HCT116 (cell line): ENCODE results near the gene IDI1. TPM values are rescaled to one million over a fixed set of nuclear protein-coding genes. Genes with fewer than 3 reads are reported as not detected.

Experiments
- ATAC-seq: fragments of 200-7000 bp; cut with Tn5 transposase; 2 replicates; pipeline ENCODE4 v1.9.1; 2020; ENCODE audit warnings: mild to moderate bottlenecking, moderate library complexity
- BruUV-seq: library from RNA; stranded (reverse); fragments of 400-500 nt; replicated peaks from 2 replicates; lab custom pipeline; 2021; lab: Mats Ljungman, UMichigan
- CTCF ChIA-PET: fragments of 300-600 bp; sonication (Branson Sonifier 250); formaldehyde crosslinking; loops from one replicate; lab custom pipeline; 2021; ENCODE audit warnings: antibody characterized with exemption; lab: Charles Lee
- POLR2A ChIA-PET: fragments of 300-600, 350-600 bp; sonication (Branson Sonifier 250); formaldehyde crosslinking; loops from one replicate; lab custom pipeline; 2021; ENCODE audit warnings: antibody characterized with exemption; lab: Charles Lee
- RAD21 ChIA-PET, 2 experiments: fragments of 300-600 bp; sonication (Branson Sonifier 250); formaldehyde crosslinking; loops; one replicate each; lab custom pipeline; 2023; ENCODE audit warnings: low total read pairs in 2 of 2; ENCODE audit not compliant: uncharacterized antibody in 2 of 2, unreplicated experiment in 2 of 2, low non-redundant PET in 1 of 2; lab: Charles Lee
- DNase-seq: peaks from one replicate; pipeline ENCODE4 v3.0.0-alpha.2; 2010; ENCODE audit warnings: low read depth, low spot score
- H2AFZ ChIP-seq: fragments of 200-600 bp; shearing (Covaris generic), sonication (generic); 2 replicates; pipeline ENCODE4 v1.6.1; 2017; ENCODE audit warnings: low read depth, mixed run types, mixed read lengths, antibody characterized with exemption, low read length; ENCODE audit not compliant: poor library complexity, severe bottlenecking
- H3K27ac ChIP-seq: 2 replicates; pipeline ENCODE4 v1.5.1; 2012; ENCODE audit warnings: low read depth, low read length
- H3K27me3 ChIP-seq: fragments of 200-600 bp; sonication (generic); 2 replicates; pipeline ENCODE4 v1.6.1; 2016; ENCODE audit warnings: mixed run types, low read length, mixed read lengths; ENCODE audit not compliant: insufficient read depth
- H3K36me3 ChIP-seq, 2 experiments: fragments of 200-500 bp in 1 of 2; fragments of 200-600 bp in 1 of 2; sonication (Bioruptor generic) in 1 of 2; sonication (generic) in 1 of 2; 2 replicates each; pipeline versions ENCODE4 v1.5.1 to v1.6.1; 2014 to 2016; ENCODE audit warnings: low read length in 2 of 2, inconsistent platforms in 1 of 2, mixed read lengths in 1 of 2, mixed run types in 1 of 2; ENCODE audit not compliant: insufficient read depth in 2 of 2, control insufficient read depth in 1 of 2
- H3K4me1 ChIP-seq, 2 experiments: fragments of 200-600 bp in 1 of 2; sonication (generic) in 1 of 2; 2 replicates each; pipeline versions ENCODE4 v1.5.1 to v1.6.1; 2012 to 2017; ENCODE audit warnings: low read length in 2 of 2, inconsistent platforms in 1 of 2, mild to moderate bottlenecking in 1 of 2, mixed read lengths in 1 of 2, mixed run types in 1 of 2, moderate library complexity in 1 of 2; ENCODE audit not compliant: insufficient read depth in 2 of 2, control insufficient read depth in 1 of 2
- H3K4me2 ChIP-seq: fragments of 200-600 bp; sonication (generic); 2 replicates; pipeline ENCODE4 v1.6.1; 2017; ENCODE audit warnings: mixed run types, low read length, mixed read lengths
- H3K4me3 ChIP-seq, 2 experiments: fragments of 200-600 bp in 1 of 2; sonication (generic) in 1 of 2; replicated peaks in 1 of 2; 2 replicates each; pipeline ENCODE4 v1.5.1; 2011 to 2016; ENCODE audit warnings: low read length in 2 of 2, control low read depth in 1 of 2, low read depth in 1 of 2, mild to moderate bottlenecking in 1 of 2, mixed read lengths in 1 of 2, mixed run types in 1 of 2
- H3K79me2 ChIP-seq: fragments of 200-600 bp; sonication (generic); 2 replicates; pipeline ENCODE4 v1.6.1; 2017; ENCODE audit warnings: mild to moderate bottlenecking, mixed run types, low read length, moderate library complexity, mixed read lengths; ENCODE audit not compliant: insufficient read depth
- H3K9ac ChIP-seq: fragments of 200-600 bp; sonication (generic); 2 replicates; pipeline ENCODE4 v1.6.1; 2016; ENCODE audit warnings: low read length, mixed read lengths
- H3K9me2 ChIP-seq: fragments of 200-600 bp; sonication (generic), shearing (Covaris generic); 2 replicates; pipeline ENCODE4 v1.6.1; 2017; ENCODE audit warnings: mixed run types, mild to moderate bottlenecking, moderate library complexity; ENCODE audit not compliant: insufficient read depth
- H3K9me3 ChIP-seq, 2 experiments: fragments of 200-500 bp in 1 of 2; fragments of 200-600 bp in 1 of 2; sonication (Bioruptor generic) in 1 of 2; sonication (generic) in 1 of 2; 2 replicates each; pipeline ENCODE4 v1.6.1; 2014 to 2017; ENCODE audit warnings: low read length in 2 of 2, mixed read lengths in 2 of 2, inconsistent platforms in 1 of 2, low read depth in 1 of 2, mild to moderate bottlenecking in 1 of 2, mixed run types in 1 of 2, moderate library complexity in 1 of 2; ENCODE audit not compliant: control insufficient read depth in 1 of 2, insufficient read depth in 1 of 2
- H4K20me1 ChIP-seq: fragments of 200-600 bp; sonication (generic), shearing (Covaris generic); 2 replicates; pipeline ENCODE4 v1.6.1; 2017; ENCODE audit warnings: mixed run types, mild to moderate bottlenecking, moderate library complexity; ENCODE audit not compliant: insufficient read depth
- ELF1 ChIP-seq: IDR thresholded peaks from 2 replicates; pipeline ENCODE4 v1.6.1; 2012; ENCODE audit warnings: low read depth, borderline replicate concordance
- JUND ChIP-seq: IDR thresholded peaks from 2 replicates; pipeline ENCODE4 v1.6.1; 2012
- POLR2AphosphoS5 ChIP-seq: IDR thresholded peaks from 2 replicates; pipeline ENCODE4 v1.6.1; 2011; ENCODE audit warnings: mild to moderate bottlenecking, low read depth, low read length, moderate library complexity
- RAD21 ChIP-seq: IDR thresholded peaks from 2 replicates; pipeline ENCODE4 v1.6.1; 2012; ENCODE audit warnings: low read depth, mild to moderate bottlenecking
- SIN3A ChIP-seq: IDR thresholded peaks from 2 replicates; pipeline ENCODE4 v1.6.1; 2012; ENCODE audit warnings: low read depth
- TCF7L2 ChIP-seq: IDR thresholded peaks from 2 replicates; pipeline ENCODE4 v1.7.0; 2011; ENCODE audit warnings: borderline replicate concordance, inconsistent platforms; ENCODE audit not compliant: insufficient read depth, insufficient read length; ENCODE audit errors: extremely low read depth
- intact Hi-C: fragments of 100-400 bp; cut with micrococcal nuclease; formaldehyde crosslinking; loops from 2 replicates; pipeline ENCODE4 v1.10.0; 2022
- total RNA-seq: library from RNA; stranded (reverse); gene quantifications from one replicate; pipeline ENCODE4 v1.2.1, GENCODE V29; 2021; ENCODE audit not compliant: unreplicated experiment
- TF ChIP-seq, protein P1 (sequence below): IDR thresholded peaks from 2 replicates; pipeline ENCODE4 v1.6.1; 2011; ENCODE audit warnings: mild to moderate bottlenecking, low read length, moderate library complexity; ENCODE audit not compliant: insufficient replicate concordance; ENCODE audit errors: extremely low read depth
- TF ChIP-seq, protein P2 (sequence below): IDR thresholded peaks from 2 replicates; pipeline ENCODE4 v1.6.1; 2012
- TF ChIP-seq, protein P3 (sequence below): IDR thresholded peaks from 2 replicates; pipeline ENCODE4 v1.6.1; 2012

IDI1 gene
- total RNA-seq, 1 experiment from 2014 or later, result 37.8 TPM

DNA sequence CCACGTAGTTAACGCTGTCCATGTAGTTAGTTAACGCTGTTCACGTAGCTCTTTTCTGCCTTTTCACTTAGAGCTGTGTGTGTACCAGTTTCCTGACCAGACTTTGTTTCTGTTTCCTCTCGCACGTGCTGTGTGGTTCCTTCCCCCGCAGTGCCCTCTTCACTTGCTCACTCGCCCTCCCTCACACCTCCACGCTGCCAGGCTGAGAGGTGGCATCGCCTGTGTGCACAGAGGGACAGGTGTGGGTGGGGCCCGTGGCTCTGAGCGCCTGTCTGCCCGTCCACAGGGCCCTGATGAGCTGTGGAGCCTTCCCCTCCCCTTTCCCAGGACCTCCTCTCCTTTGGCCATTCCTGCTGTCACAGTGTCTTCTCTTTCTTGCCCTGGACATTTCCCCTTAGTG lies 37.9 kb upstream of the IDI1 start:
- Histone ChIP-seq H4K20me1 (no peaks in the 10 kb centered on the region), H3K4me2 (no peak overlapping the region), H3K36me3 (peaks cover 4 to 18% of the 10 kb centered on the region in 2 experiments; a peak in 2 of 4 replicates), H3K27ac (no peak overlapping the region), H3K9me2 (no peaks in the 10 kb centered on the region), H2AFZ (no peak overlapping the region), H3K9me3 (no peaks in the 10 kb centered on the region), H3K4me1 (no peaks in the 10 kb centered on the region), H3K27me3 (no peaks in the 10 kb centered on the region), H3K4me3 (no peak overlapping the region), H3K79me2 (no peaks in the 10 kb centered on the region), H3K9ac (no peak overlapping the region)
- intact Hi-C loops, result no loop called here
- ChIA-PET RAD21 (no interaction called here), CTCF (no interaction called here), POLR2A (no interaction called here)
- no peak for TF ChIP-seq POLR2AphosphoS5
- TF ChIP-seq, protein P1, sequence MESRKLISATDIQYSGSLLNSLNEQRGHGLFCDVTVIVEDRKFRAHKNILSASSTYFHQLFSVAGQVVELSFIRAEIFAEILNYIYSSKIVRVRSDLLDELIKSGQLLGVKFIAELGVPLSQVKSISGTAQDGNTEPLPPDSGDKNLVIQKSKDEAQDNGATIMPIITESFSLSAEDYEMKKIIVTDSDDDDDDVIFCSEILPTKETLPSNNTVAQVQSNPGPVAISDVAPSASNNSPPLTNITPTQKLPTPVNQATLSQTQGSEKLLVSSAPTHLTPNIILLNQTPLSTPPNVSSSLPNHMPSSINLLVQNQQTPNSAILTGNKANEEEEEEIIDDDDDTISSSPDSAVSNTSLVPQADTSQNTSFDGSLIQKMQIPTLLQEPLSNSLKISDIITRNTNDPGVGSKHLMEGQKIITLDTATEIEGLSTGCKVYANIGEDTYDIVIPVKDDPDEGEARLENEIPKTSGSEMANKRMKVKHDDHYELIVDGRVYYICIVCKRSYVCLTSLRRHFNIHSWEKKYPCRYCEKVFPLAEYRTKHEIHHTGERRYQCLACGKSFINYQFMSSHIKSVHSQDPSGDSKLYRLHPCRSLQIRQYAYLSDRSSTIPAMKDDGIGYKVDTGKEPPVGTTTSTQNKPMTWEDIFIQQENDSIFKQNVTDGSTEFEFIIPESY, result no peak
- no peak for TF ChIP-seq SIN3A
- TF ChIP-seq, protein P2, sequence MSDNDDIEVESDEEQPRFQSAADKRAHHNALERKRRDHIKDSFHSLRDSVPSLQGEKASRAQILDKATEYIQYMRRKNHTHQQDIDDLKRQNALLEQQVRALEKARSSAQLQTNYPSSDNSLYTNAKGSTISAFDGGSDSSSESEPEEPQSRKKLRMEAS, result no peak
- no TSS peak for BruUV-seq
- no peak for ATAC-seq
- no peak for DNase-seq

DNA sequence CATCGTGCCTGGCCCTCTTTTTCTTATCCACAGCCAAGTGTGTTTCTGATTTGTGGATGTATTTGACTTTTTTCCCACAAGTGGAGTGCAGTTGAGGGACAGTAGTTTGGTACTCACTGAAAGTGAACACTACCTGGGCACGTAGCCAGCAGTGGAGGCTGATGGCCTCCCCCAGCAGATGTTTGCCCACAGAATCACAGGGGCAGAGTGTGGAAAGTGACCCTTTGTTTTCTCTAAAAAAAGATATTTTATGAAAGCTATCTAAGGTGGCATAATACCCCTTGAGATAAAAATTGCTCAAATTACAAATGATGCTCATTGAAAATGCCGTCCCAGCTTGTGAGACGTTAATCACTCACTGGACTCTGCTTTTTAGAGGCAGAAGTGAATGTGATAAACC lies 36.3 kb upstream of the IDI1 start:
- Histone ChIP-seq H4K20me1 (no peaks in the 10 kb centered on the region), H3K9me2 (no peaks in the 10 kb centered on the region), H3K4me2 (no peak overlapping the region), H3K27me3 (no peaks in the 10 kb centered on the region), H3K36me3 (peaks cover 6 to 18% of the 10 kb centered on the region in 2 experiments; a peak in 3 of 4 replicates), H3K4me1 (no peaks in the 10 kb centered on the region), H3K79me2 (no peaks in the 10 kb centered on the region), H3K4me3 (no peak overlapping the region), H3K9ac (no peak overlapping the region), H2AFZ (no peak overlapping the region), H3K9me3 (no peaks in the 10 kb centered on the region), H3K27ac (no peak overlapping the region)
- DNase-seq (no peak), ATAC-seq (no peak)
- CTCF ChIA-PET, result no interaction called here
- TF ChIP-seq, protein P3, sequence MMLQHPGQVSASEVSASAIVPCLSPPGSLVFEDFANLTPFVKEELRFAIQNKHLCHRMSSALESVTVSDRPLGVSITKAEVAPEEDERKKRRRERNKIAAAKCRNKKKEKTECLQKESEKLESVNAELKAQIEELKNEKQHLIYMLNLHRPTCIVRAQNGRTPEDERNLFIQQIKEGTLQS, result no peak
- TF ChIP-seq RAD21 (no peak), JUND (no peak), TCF7L2 (no peak), ELF1 (no peak)
- TF ChIP-seq, protein P2, result no peak
- TF ChIP-seq, protein P1, result no peak
- BruUV-seq, result no TSS peak
- RAD21 ChIA-PET, result no interaction called here
- intact Hi-C loops, result no loop called here
- POLR2A ChIA-PET, result no interaction called here
